Type B pancreatic cell (in vitro differentiated cells): ENCODE measurements around the gene WDSUB1. TPM values are rescaled to one million over a fixed set of nuclear protein-coding genes. Genes with fewer than 3 reads are reported as not detected.
A peak's percentile ranks its signal among the peaks of the same experiment; 100 is the strongest.

Experiments
- DNase-seq: peaks from one replicate; pipeline ENCODE4 v3.0.0; 2021; ENCODE audit warnings: mixed read lengths; ENCODE audit not compliant: unreplicated experiment; ENCODE audit errors: extremely low spot score
- H3K27ac Mint-ChIP-seq: 2 replicates; pipeline ENCODE4 v1.8.0; 2021; ENCODE audit warnings: mild to moderate bottlenecking, mixed read lengths
- H3K27me3 Mint-ChIP-seq: 2 replicates; pipeline ENCODE4 v1.8.0; 2021; ENCODE audit warnings: mixed read lengths
- H3K36me3 Mint-ChIP-seq: 2 replicates; pipeline ENCODE4 v1.8.0; 2021; ENCODE audit warnings: mixed read lengths
- H3K4me1 Mint-ChIP-seq: one replicate; pipeline ENCODE4 v1.8.0; 2021; ENCODE audit warnings: mixed read lengths; ENCODE audit not compliant: unreplicated experiment
- H3K4me3 Mint-ChIP-seq: 2 replicates; pipeline ENCODE4 v1.8.0; 2021; ENCODE audit warnings: mild to moderate bottlenecking, mixed read lengths
- H3K9me3 Mint-ChIP-seq: 2 replicates; pipeline ENCODE4 v1.8.0; 2021; ENCODE audit warnings: mixed read lengths
- microRNA-seq: library from miRNA; unstranded; fragments of <30 nt; microRNA quantifications from one replicate; pipeline ENCODE4, GENCODE V29; 2020
- total RNA-seq: library from RNA; stranded (reverse); gene quantifications from 2 replicates; pipeline ENCODE4 v1.2.1, GENCODE V29; 2021; ENCODE audit warnings: low replicate concordance
- TF ChIP-seq, protein P1 (sequence below): fragments of 200-600 bp; sonication (generic); conservative IDR thresholded peaks from 2 replicates; pipeline ENCODE4 v1.5.0; 2021; ENCODE audit warnings: antibody characterized with exemption, mild to moderate bottlenecking

Gene WDSUB1
- total RNA-seq, 1 donor from 2014 or later: 9.5 TPM

DNA sequence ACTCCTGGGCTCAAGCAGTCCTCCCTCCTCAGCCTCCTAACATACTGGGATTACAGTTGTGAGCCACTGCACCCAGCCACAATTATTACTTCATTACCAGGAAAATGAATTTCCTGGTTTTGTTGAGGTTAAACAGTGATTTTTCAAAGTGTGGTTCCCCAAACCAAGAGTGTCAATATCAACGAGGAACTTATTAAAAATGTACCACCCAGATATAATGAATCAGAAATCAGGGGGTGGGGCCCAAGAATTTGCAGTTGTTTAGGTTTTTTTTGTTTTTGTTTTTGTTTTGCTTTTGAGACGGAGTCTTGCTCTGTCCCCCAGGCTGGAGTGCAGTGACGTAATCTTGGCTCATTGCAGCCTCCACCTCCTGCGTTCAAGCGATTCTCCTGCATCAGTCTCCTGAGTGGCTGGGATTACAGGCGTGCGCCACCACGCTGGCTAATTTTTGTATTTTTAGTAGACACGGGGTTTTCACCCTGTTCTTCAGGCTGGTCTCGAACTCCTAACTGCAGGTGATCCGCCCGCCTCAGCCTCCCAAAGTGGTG lies 94.1 kb downstream of the WDSUB1 start:
- Mint-ChIP-seq H3K36me3 (peaks cover 28% of the 10 kb centered on the region), H3K27me3 (no peaks in the 10 kb centered on the region), H3K4me3 (no peak overlapping the region), H3K9me3 (no peaks in the 10 kb centered on the region), H3K4me1 (peaks cover 10% of the 10 kb centered on the region), H3K27ac (no peak overlapping the region)
- TF ChIP-seq, protein P1, sequence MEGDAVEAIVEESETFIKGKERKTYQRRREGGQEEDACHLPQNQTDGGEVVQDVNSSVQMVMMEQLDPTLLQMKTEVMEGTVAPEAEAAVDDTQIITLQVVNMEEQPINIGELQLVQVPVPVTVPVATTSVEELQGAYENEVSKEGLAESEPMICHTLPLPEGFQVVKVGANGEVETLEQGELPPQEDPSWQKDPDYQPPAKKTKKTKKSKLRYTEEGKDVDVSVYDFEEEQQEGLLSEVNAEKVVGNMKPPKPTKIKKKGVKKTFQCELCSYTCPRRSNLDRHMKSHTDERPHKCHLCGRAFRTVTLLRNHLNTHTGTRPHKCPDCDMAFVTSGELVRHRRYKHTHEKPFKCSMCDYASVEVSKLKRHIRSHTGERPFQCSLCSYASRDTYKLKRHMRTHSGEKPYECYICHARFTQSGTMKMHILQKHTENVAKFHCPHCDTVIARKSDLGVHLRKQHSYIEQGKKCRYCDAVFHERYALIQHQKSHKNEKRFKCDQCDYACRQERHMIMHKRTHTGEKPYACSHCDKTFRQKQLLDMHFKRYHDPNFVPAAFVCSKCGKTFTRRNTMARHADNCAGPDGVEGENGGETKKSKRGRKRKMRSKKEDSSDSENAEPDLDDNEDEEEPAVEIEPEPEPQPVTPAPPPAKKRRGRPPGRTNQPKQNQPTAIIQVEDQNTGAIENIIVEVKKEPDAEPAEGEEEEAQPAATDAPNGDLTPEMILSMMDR: no peak
- DNase-seq: no peak

DNA sequence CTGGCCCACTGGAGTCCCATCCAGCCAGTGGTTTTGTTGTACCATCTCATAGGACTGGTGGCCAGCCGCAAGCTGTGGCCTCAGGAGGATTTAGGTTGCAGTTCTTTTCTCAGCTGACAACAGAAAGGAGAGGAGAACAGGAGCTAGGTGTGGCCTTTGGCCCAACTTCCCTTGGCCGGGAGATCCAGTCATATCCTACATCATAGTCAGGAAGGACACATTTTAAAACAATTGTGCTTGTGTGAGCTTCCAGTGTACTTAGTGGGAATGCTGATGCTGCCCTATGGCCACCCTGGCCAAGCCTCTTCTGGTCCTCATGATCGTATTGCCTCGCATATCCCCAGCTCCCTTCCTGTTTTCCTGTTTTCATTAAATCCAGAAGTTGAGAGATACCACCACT lies 98.1 kb downstream of the WDSUB1 start:
- peak overlapping the region; percentile 67 for H3K27ac Mint-ChIP-seq
- no peaks in the 10 kb centered on the region for H3K9me3 Mint-ChIP-seq
- H3K4me3 Mint-ChIP-seq: no peak overlapping the region
- TF ChIP-seq, protein P1: no peak
- peaks cover 17% of the 10 kb centered on the region for H3K4me1 Mint-ChIP-seq
- peaks cover 44% of the 10 kb centered on the region for H3K36me3 Mint-ChIP-seq
- H3K27me3 Mint-ChIP-seq: no peaks in the 10 kb centered on the region
- no peak for DNase-seq

DNA sequence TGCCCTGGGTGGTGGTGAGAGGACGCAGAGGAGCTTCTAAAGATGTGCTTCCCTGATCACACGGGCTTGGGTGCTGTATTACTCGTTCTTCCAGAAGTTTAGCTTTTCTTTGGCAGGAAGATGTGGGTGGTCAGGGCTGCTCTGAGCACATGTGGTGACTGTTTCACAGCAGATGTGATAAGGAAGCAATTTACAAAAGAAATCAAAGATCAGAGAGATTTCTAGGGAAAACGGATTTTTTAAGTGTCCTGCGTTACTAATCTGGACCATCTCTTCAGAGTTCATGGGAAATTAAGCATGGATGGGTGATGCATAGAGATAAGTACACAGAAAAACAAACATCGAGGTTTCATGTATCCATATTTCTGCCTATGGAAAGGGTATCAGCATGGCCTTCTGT lies 99.4 kb downstream of the WDSUB1 start:
- Mint-ChIP-seq H3K27me3 (peaks cover 4% of the 10 kb centered on the region), H3K27ac (peak overlapping the region; percentile 74), H3K4me3 (no peak overlapping the region), H3K36me3 (peaks cover 51% of the 10 kb centered on the region), H3K9me3 (no peaks in the 10 kb centered on the region), H3K4me1 (peaks cover 25% of the 10 kb centered on the region)
- TF ChIP-seq, protein P1: no peak
- DNase-seq: no peak

DNA sequence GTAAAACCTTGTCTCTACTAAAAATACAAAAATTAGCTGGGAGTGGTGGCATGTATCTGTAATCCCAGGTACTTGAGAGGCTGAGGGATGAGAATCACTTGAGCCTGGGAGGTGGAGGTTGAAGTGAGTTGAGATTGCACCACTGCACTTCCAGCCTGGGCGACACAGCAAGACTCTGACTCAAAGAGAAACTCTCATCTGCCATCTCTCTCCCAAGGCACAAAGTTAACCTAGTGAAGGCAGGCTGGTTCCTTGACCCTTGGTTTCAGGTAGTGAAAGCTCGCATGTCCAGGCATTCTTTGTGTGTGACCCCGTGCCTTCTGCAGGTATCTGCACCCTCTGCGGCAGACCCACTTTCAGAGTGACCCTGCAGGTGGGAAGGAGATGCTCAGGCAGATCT lies 100.0 kb downstream of the WDSUB1 start:
- H3K9me3 Mint-ChIP-seq: no peaks in the 10 kb centered on the region

More for the DNA sequence above, 100.0 kb downstream of the WDSUB1 start:
- H3K27ac Mint-ChIP-seq: peak overlapping the region; percentile 74
- no peak for DNase-seq
- H3K4me3 Mint-ChIP-seq: no peak overlapping the region
- H3K27me3 Mint-ChIP-seq: peaks cover 4% of the 10 kb centered on the region
- TF ChIP-seq, protein P1: no peak
- peaks cover 25% of the 10 kb centered on the region for H3K4me1 Mint-ChIP-seq
- H3K36me3 Mint-ChIP-seq: peaks cover 54% of the 10 kb centered on the region

Small RNA genes lying within 50 kb of the gene (microRNA-seq; reads per million reads assigned to microRNA genes)
- 0.83 reads per million for gene MIR6888
